Measurements from ENCODE around the gene ASH1L.

- TF ChIP-seq CTCF (IDR thresholded peaks at IDR 0.05) = no peak
- TF ChIP-seq POLR2A (IDR thresholded peaks at IDR 0.05) = no peak
Observed at GRCh38 chr1:155485222-155485621, 77.4 kb downstream of the ASH1L start.

Measured in Peyer's patch (tissue), 4 donors.